Epithelial cell of prostate (primary cell): ENCODE data around the gene ZNF763.
"Not testable (repeated sequence)": the region's sequence is repeated elsewhere in the genome, so short reads cannot be mapped to it uniquely, and the experiment has no call there.

Experiments
- DNase-seq: peaks from one replicate; pipeline ENCODE4 v3.0.0-alpha.2; 2011; ENCODE audit warnings: low read depth, low spot score
- H3K27ac ChIP-seq: fragments of 450-650 bp; 2 replicates; pipeline ENCODE4 v1.5.1; 2017; ENCODE audit warnings: mild to moderate bottlenecking

The ZNF763 gene

GRCh38 chr19:11964858-11965645, at the start of gene ZNF763:
ZNF763 (plus strand) TSS chr19:11965040; CDS start chr19:11965209, 169 bp downstream.
- no peak for DNase-seq
- H3K27ac ChIP-seq, result peak within 1 kb of the TSS; percentile 61

DNA sequence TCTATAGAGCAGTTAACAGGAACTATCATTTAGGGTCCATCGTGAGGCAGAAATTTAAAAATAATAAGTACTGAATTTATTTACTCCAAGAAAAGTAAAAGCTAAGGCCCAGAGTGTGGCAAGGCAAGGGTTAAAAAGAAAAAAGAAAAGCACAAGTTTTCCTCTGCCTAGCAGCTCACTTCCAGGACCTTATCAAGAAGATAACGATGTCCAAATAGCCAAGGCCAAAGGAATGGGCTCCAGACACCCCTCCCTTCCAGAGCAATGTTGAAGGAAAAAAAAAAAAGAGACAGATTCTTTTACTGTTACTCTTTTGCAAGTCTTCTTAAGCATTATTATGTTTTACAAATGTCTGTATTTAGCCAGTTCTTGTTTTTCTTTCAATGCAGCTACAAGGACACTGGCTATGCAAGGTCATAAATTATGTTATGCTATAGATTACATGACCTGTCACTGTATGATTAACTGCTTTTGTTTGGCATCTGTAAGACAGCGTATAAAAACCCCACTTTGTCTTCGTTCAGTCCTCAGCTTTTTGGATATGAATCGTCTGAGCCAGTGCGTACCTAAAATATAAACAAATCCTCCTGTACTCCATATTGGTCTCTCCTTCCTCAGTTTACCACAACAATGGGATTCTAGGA, 42.9 kb upstream of the ZNF763 start:
- no peak for DNase-seq
- no peak overlapping the region for H3K27ac ChIP-seq

GRCh38 chr19:11924886-11925650, 39.8 kb upstream of the ZNF763 start, which contains the start of gene ZNF700:
ZNF700 (plus strand) TSS chr19:11925107; CDS start chr19:11925211, 104 bp downstream.
- peak within 1 kb of the TSS; percentile 75 for H3K27ac ChIP-seq
- peak; percentile 51 for DNase-seq

- H3K27ac ChIP-seq, result peak overlapping the region; percentile 75
- not testable (repeated sequence) for DNase-seq
Measured at GRCh38 chr19:11925651-11926187, 39.1 kb upstream of the ZNF763 start.

DNA sequence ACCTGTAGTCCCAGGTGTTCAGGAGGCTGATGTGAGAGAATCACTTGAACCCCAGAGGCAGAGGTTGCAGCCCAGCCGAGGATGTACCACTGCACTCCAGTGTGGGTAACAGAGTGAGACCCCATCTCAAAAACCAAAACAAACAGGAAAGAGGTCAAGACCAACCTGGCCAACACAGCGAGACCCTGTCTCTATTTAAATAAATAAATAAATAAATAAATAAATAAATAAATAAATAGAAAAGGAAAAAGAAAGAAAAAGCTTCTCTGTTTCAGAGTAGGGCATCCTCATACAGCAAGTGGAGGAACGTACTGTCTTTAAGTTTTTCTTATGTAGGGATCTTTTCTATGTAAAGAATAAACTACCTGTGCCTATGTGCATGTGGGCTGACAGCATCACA, 37.6 kb upstream of the ZNF763 start:
- H3K27ac ChIP-seq, result no peak overlapping the region
- DNase-seq, result no peak

DNA sequence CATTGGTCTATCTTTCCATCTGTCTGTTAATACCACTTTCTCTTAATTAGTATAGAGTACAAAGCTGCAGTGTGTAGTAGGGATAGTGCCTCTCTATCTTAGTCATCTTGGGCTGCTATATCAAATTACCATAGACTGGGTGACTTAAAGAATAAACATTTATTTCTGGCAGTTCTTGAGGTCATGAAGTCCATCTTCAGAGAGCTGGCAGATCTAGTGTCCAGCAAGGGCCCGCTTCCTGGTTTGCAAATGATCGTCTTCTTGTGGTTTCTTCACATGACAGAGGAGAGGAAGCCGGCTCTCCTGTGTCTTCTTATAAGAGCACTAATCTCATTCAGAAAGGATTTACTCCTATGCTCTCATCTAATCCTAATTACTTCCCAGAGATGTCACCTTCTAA, 33.8 kb upstream of the ZNF763 start:
- no peak for DNase-seq
- H3K27ac ChIP-seq, result no peak overlapping the region

- no peak for DNase-seq
- no peak overlapping the region for H3K27ac ChIP-seq
Measured at GRCh38 chr19:11931513-11931912, 33.3 kb upstream of the ZNF763 start.

DNA sequence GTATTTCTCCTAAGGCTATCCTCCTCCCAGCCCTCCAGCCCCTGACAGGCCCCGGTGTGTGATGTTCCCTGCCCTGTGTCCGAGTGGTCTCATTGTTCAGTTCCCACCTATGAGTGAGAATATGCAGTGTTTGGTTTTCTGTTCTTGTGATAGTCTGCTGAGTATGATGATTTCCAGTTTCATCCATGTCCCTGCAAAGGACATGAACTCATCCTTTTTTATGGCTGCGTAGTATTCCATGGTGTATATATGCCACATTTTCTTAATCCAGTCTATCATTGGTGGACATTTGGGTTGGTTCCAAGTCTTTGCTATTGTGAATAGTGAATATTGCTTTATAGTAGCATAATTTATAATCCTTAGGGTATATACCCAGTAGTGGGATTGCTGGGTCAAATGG, 29.0 kb upstream of the ZNF763 start:
- H3K27ac ChIP-seq, DNase-seq: not testable (repeated sequence)

- not testable (repeated sequence) for DNase-seq, H3K27ac ChIP-seq
Measured at GRCh38 chr19:11938383-11938782, 26.5 kb upstream of the ZNF763 start.

DNA sequence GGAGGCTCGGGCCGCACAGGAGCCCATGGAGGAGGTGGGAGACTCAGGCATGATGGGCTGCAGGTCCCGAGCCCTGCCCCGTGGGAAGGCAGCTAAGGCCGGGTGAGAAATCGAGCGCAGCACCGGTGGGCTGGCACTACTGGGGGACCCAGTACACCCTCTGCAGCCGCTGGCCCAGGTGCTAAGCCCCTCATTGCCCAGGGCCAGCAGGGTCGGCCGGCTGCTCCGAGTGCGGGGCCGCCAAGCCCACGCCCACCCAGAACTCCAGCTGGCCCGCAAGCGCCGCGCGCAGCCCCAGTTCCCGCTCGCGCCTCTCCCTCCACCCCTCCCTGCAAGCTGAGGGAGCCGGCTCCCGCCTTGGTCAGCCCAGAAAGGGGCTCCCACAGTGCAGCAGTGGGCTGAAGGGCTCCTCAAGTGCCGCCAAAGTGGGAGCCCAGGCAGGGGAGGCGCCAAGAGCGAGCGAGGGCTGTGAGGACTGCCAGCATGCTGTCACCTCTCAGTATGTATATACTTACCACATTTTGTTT, 23.4 kb upstream of the ZNF763 start:
- not testable (repeated sequence) for H3K27ac ChIP-seq, DNase-seq

- H3K27ac ChIP-seq, result no peak overlapping the region
- DNase-seq, result no peak
Measured at GRCh38 chr19:11942008-11942842, 22.6 kb upstream of the ZNF763 start.

DNA sequence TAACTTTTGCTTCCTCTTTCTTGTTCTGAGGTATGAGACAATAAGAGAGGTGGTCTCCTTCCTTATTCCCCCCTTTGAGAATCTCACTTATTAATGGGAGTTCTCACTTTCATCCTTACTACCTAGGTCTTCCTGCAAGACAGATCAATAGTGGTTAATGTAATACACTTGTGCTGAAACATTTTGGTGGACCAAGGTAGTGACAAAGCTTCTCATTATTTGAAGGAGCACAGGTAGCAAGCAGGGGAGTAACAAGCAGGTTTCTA, 22.1 kb upstream of the ZNF763 start:
- no peak overlapping the region for H3K27ac ChIP-seq
- no peak for DNase-seq

DNA sequence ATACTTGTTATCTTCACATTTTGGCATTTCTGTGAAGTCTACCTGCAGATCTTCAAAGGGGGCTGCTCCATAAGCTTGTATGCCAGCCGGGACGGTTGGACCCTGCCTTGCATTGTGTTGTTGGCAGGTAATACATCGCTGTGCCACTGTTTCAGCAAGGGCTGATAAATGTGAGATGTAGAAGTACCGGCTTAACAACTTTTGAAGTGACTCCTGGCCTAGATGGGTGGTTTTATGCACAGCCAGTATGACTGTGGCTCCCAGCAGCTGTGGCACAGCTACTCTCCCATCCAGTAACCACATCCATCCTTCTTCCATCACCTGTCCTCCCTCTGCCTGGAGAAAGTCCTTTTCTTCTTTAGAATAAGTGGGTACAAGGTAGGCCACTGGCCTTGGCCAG, 20.2 kb upstream of the ZNF763 start:
- DNase-seq, result no peak
- H3K27ac ChIP-seq, result no peak overlapping the region

GRCh38 chr19:11948646-11949045, 16.2 kb upstream of the ZNF763 start:
- DNase-seq, result no peak

DNA sequence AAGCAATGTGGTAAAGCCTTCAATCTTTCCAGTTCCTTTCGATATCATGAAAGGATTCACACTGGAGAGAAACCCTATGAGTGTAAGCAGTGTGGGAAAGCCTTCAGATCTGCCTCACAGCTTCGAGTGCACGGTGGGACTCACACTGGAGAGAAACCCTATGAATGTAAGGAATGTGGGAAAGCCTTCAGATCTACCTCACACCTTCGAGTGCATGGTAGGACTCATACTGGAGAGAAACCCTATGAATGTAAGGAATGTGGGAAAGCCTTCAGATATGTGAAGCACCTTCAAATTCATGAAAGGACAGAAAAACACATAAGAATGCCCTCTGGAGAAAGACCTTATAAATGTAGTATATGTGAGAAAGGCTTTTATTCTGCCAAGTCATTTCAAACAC, 15.6 kb upstream of the ZNF763 start:
- DNase-seq, result no peak
- no peak overlapping the region for H3K27ac ChIP-seq

More at GRCh38 chr19:11948646-11949045, 16.2 kb upstream of the ZNF763 start:
- H3K27ac ChIP-seq, result no peak overlapping the region

DNA sequence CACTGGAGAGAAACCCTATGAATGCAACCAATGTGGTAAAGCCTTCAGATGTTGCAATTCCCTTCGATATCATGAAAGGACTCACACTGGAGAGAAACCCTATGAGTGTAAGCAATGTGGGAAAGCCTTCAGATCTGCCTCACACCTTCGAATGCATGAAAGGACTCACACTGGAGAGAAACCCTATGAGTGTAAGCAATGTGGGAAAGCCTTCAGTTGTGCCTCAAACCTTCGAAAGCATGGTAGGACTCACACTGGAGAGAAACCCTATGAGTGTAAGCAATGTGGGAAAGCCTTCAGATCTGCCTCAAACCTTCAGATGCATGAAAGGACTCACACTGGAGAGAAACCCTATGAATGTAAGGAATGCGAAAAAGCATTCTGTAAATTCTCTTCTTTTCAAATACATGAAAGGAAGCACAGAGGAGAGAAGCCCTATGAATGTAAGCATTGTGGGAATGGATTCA, 15.2 kb upstream of the ZNF763 start:
- H3K27ac ChIP-seq, DNase-seq: not testable (repeated sequence)

- no peak for DNase-seq
- no peak overlapping the region for H3K27ac ChIP-seq
Measured at GRCh38 chr19:11950312-11950711, 14.5 kb upstream of the ZNF763 start.

DNA sequence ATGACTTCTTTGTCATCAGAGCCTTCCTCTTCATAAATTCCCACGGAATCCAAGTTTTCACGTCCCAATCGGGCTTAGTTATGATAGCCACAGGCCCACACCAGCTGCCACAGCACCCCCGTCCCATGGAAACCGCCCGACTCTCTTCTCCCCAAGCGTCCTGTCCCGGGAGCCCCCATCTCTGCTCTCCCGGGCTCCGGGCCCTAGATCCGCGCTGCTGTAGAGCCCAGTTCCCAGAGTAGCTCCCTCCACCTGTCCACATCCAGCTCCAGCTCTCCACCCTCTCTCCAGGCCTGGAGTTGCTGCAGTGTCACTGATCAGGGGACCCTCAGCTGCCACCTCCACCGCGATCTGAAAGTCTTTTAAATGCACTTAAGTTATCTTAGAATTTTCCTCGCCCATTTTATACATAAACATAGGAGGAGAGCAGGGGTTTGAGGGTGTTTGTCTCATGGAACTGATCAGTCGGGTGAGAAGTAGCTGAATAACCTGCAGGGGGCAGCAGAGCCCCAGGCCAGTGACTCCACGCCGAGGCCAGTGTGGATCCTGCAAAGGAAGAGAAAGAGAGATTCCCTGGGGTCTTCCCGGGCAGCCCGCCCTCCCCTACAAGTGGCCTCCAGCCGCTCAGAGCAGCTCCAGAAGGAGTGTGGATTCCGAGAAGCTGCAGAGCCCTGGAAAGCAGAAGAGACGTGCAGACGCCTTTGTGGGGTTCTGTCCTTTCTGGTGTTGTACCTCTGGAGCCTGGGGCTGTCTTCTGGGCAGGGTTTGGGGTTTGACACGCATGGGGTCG, 1.1 kb upstream of the ZNF763 start:
- no peak overlapping the region for H3K27ac ChIP-seq
- DNase-seq, result no peak

GRCh38 chr19:11964496-11964857, 363 bp upstream of the ZNF763 start:
- peak overlapping the region; percentile 61 for H3K27ac ChIP-seq
- DNase-seq, result no peak
